Osteoblast (primary cell): ENCODE measurements around the gene SLC12A8. TPM values are rescaled to one million over a fixed set of nuclear protein-coding genes. Genes with fewer than 3 reads are reported as not detected.
A peak's percentile ranks its signal among the peaks of the same experiment; 100 is the strongest.

Experiments
- DNase-seq: peaks from one replicate; pipeline ENCODE4 v3.0.0; 2011; ENCODE audit warnings: low spot score, mixed read lengths; ENCODE audit not compliant: insufficient read length; ENCODE audit errors: missing footprints
- H2AFZ ChIP-seq: 2 replicates; pipeline ENCODE4 v1.6.0; 2011; ENCODE audit warnings: mild to moderate bottlenecking, low read length
- H3K27ac ChIP-seq: 2 replicates; pipeline ENCODE4 v1.5.1; 2011; ENCODE audit warnings: mild to moderate bottlenecking, low read depth, low read length, moderate library complexity
- H3K27me3 ChIP-seq: 2 replicates; pipeline ENCODE4 v1.6.0; 2012; ENCODE audit warnings: mild to moderate bottlenecking, control low read depth, inconsistent platforms, low read length, moderate library complexity; ENCODE audit not compliant: insufficient read depth
- H3K36me3 ChIP-seq: 2 replicates; pipeline ENCODE4 v1.5.1; 2011; ENCODE audit warnings: mild to moderate bottlenecking, low read length, control low read depth, moderate library complexity; ENCODE audit not compliant: insufficient read depth
- H3K4me1 ChIP-seq: 2 replicates; pipeline ENCODE4 v1.5.1; 2011; ENCODE audit warnings: mild to moderate bottlenecking, low read length, control low read depth, moderate library complexity; ENCODE audit not compliant: insufficient read depth
- H3K4me2 ChIP-seq: 2 replicates; pipeline ENCODE4 v1.6.0; 2011; ENCODE audit warnings: mild to moderate bottlenecking, low read length; ENCODE audit not compliant: insufficient read depth
- H3K4me3 ChIP-seq: fragments of 200-600 bp; sonication (generic); 3 replicates; pipeline ENCODE4 v1.5.1; 2012; ENCODE audit warnings: mild to moderate bottlenecking, low read length, inconsistent platforms; ENCODE audit not compliant: insufficient read depth
- H3K79me2 ChIP-seq: 2 replicates; pipeline ENCODE4 v1.6.0; 2012; ENCODE audit warnings: mild to moderate bottlenecking, low read length, control low read depth, inconsistent platforms; ENCODE audit not compliant: insufficient read depth
- H3K9me3 ChIP-seq: 2 replicates; pipeline ENCODE4 v1.5.1; 2011; ENCODE audit warnings: low read depth, low read length, control low read depth
- H4K20me1 ChIP-seq: 2 replicates; pipeline ENCODE4 v1.6.0; 2012; ENCODE audit warnings: mild to moderate bottlenecking, low read length, control low read depth; ENCODE audit not compliant: insufficient read depth
- CTCF ChIP-seq: IDR thresholded peaks from 2 replicates; pipeline ENCODE4 v1.5.1; 2011; ENCODE audit warnings: mild to moderate bottlenecking, low read depth, low read length, moderate library complexity; ENCODE audit errors: extremely low read depth
- total RNA-seq: library from RNA; depleted of rRNA; stranded (reverse); fragments of >200 nt; gene quantifications from 2 replicates; pipeline ENCODE4 v1.2.3, GENCODE V29; 2012

The SLC12A8 gene
- total RNA-seq, 1 donor = 36.2 TPM

GRCh38 chr3:125104639-125105038 lies 107.9 kb downstream of the SLC12A8 start:
- Histone ChIP-seq H3K4me2 (no peak overlapping the region), H3K4me1 (peaks cover 24% of the 10 kb centered on the region), H2AFZ (no peak overlapping the region), H4K20me1 (no peaks in the 10 kb centered on the region), H3K36me3 (no peaks in the 10 kb centered on the region), H3K27me3 (no peaks in the 10 kb centered on the region), H3K79me2 (no peaks in the 10 kb centered on the region), H3K9me3 (no peaks in the 10 kb centered on the region), H3K4me3 (no peak overlapping the region), H3K27ac (no peak overlapping the region)
- TF ChIP-seq CTCF = no peak
- DNase-seq = peak; percentile 34

- H2AFZ ChIP-seq = no peak overlapping the region
- no peak for DNase-seq
- TF ChIP-seq CTCF = no peak
- no peaks in the 10 kb centered on the region for H3K27me3 ChIP-seq
- H4K20me1 ChIP-seq = no peaks in the 10 kb centered on the region
- no peak overlapping the region for H3K27ac ChIP-seq
- no peaks in the 10 kb centered on the region for H3K9me3 ChIP-seq
- no peaks in the 10 kb centered on the region for H3K79me2 ChIP-seq
- H3K4me2 ChIP-seq = no peak overlapping the region
- H3K4me3 ChIP-seq = no peak overlapping the region
- H3K36me3 ChIP-seq = no peaks in the 10 kb centered on the region
- H3K4me1 ChIP-seq = peaks cover 16% of the 10 kb centered on the region
These were observed 109.1 kb downstream of the SLC12A8 start for GRCh38 chr3:125103406-125103805.

GRCh38 chr3:125102470-125102869 lies 110.1 kb downstream of the SLC12A8 start:
- Histone ChIP-seq H3K9me3 (no peaks in the 10 kb centered on the region), H2AFZ (no peak overlapping the region), H3K4me1 (peaks cover 9% of the 10 kb centered on the region), H3K36me3 (no peaks in the 10 kb centered on the region), H3K4me3 (no peak overlapping the region), H3K79me2 (no peaks in the 10 kb centered on the region), H3K27me3 (no peaks in the 10 kb centered on the region), H3K27ac (no peak overlapping the region), H4K20me1 (no peaks in the 10 kb centered on the region), H3K4me2 (no peak overlapping the region)
- no peak for DNase-seq
- no peak for TF ChIP-seq CTCF

- Histone ChIP-seq H3K79me2 (no peaks in the 10 kb centered on the region), H4K20me1 (no peaks in the 10 kb centered on the region), H3K4me1 (peaks cover 5% of the 10 kb centered on the region), H2AFZ (peak overlapping the region; percentile 23), H3K27me3 (no peaks in the 10 kb centered on the region), H3K4me3 (no peak overlapping the region), H3K27ac (no peak overlapping the region), H3K36me3 (no peaks in the 10 kb centered on the region), H3K9me3 (no peaks in the 10 kb centered on the region), H3K4me2 (no peak overlapping the region)
- no peak for TF ChIP-seq CTCF
- no peak for DNase-seq
These were observed 113.8 kb downstream of the SLC12A8 start for GRCh38 chr3:125098611-125099291.
